Neural cell (in vitro differentiated cells): ENCODE results near the gene SIVA1. TPM values are rescaled to one million over a fixed set of nuclear protein-coding genes. Genes with fewer than 3 reads are reported as not detected.

Experiments used
- H2AFZ ChIP-seq: fragments of 200-600, 300-800 bp; sonication (generic), shearing (Covaris generic); 2 replicates; pipeline ENCODE4 v1.6.0; 2014; ENCODE audit warnings: low read depth, mild to moderate bottlenecking, antibody characterized with exemption, low read length, moderate library complexity
- H3F3A ChIP-seq: fragments of 200-600 bp; shearing (Covaris generic); 2 replicates; pipeline ENCODE4 v1.6.1; 2016; ENCODE audit warnings: mild to moderate bottlenecking, moderate library complexity, mixed read lengths, antibody characterized with exemption, low read length; ENCODE audit not compliant: insufficient read depth, poor library complexity, severe bottlenecking
- H3K27ac ChIP-seq: fragments of 200-600, 300-800 bp; sonication (generic), shearing (Covaris generic); 2 replicates; pipeline ENCODE4 v1.5.1; 2014; ENCODE audit warnings: mild to moderate bottlenecking, low read length, moderate library complexity
- H3K27me3 ChIP-seq: fragments of 300-800, 200-600 bp; sonication (generic), shearing (Covaris generic); 2 replicates; pipeline ENCODE4 v1.6.0; 2014; ENCODE audit warnings: mild to moderate bottlenecking, low read depth, low read length, moderate library complexity; ENCODE audit not compliant: insufficient read depth
- H3K36me3 ChIP-seq: fragments of 300-800, 200-600 bp; sonication (generic), shearing (Covaris generic); 2 replicates; pipeline ENCODE4 v1.5.1; 2014; ENCODE audit warnings: mild to moderate bottlenecking, antibody characterized with exemption, low read length, moderate library complexity; ENCODE audit not compliant: insufficient read depth
- H3K4me2 ChIP-seq: fragments of 300-800, 200-600 bp; sonication (generic), shearing (Covaris generic); 2 replicates; pipeline ENCODE4 v1.6.0; 2014; ENCODE audit warnings: mild to moderate bottlenecking, low read length
- H3K4me3 ChIP-seq: fragments of 300-800, 200-600 bp; sonication (generic), shearing (Covaris generic); 2 replicates; pipeline ENCODE4 v1.5.1; 2014; ENCODE audit warnings: mild to moderate bottlenecking, low read length, moderate library complexity
- H3K79me2 ChIP-seq: fragments of 200-600 bp; shearing (Covaris generic); replicated peaks from 2 replicates; pipeline ENCODE4 v1.6.0; 2014; ENCODE audit warnings: mild to moderate bottlenecking, low read length, moderate library complexity; ENCODE audit not compliant: insufficient read depth
- H3K9ac ChIP-seq: fragments of 300-800, 200-600 bp; sonication (generic), shearing (Covaris generic); 2 replicates; pipeline ENCODE4 v1.6.1; 2016; ENCODE audit warnings: mild to moderate bottlenecking, low read length, mixed read lengths
- H3K9me2 ChIP-seq: fragments of 200-600 bp; shearing (Covaris generic); 2 replicates; pipeline ENCODE4 v1.6.1; 2016; ENCODE audit warnings: mild to moderate bottlenecking, low read length, mixed read lengths; ENCODE audit not compliant: insufficient read depth
- H3K9me3 ChIP-seq: fragments of 200-600, 300-800 bp; sonication (generic), shearing (Covaris generic); 2 replicates; pipeline ENCODE4 v1.6.1; 2016; ENCODE audit warnings: mild to moderate bottlenecking, mixed run types, low read length, moderate library complexity, mixed read lengths
- H4K20me1 ChIP-seq: fragments of 200-600 bp; shearing (Covaris generic); 2 replicates; pipeline ENCODE4 v1.6.1; 2016; ENCODE audit warnings: mild to moderate bottlenecking, mixed run types; ENCODE audit not compliant: insufficient read depth
- CTCF ChIP-seq: fragments of 450-650 bp; IDR thresholded peaks from 2 replicates; pipeline ENCODE4 v1.5.1; 2014; ENCODE audit warnings: antibody characterized with exemption, mild to moderate bottlenecking, moderate library complexity; ENCODE audit not compliant: poor library complexity, severe bottlenecking
- EP300 ChIP-seq: fragments of 450-650 bp; conservative IDR thresholded peaks from 2 replicates; pipeline ENCODE4 v1.6.1; 2014; ENCODE audit warnings: antibody characterized with exemption, mild to moderate bottlenecking, moderate library complexity; ENCODE audit not compliant: poor library complexity, severe bottlenecking
- EZH2 ChIP-seq: fragments of 200-600, 300-800 bp; shearing (Covaris generic), sonication (generic); IDR thresholded peaks from 2 replicates; pipeline ENCODE4 v1.6.1; 2014; ENCODE audit warnings: antibody characterized with exemption, low read length, borderline replicate concordance, mild to moderate bottlenecking; ENCODE audit not compliant: insufficient read depth, poor library complexity, severe bottlenecking
- MXI1 ChIP-seq: fragments of 450-650 bp; conservative IDR thresholded peaks from 2 replicates; pipeline ENCODE4 v1.6.1; 2014; ENCODE audit warnings: antibody characterized with exemption, mild to moderate bottlenecking; ENCODE audit not compliant: poor library complexity, severe bottlenecking
- POLR2AphosphoS5 ChIP-seq: IDR thresholded peaks from 2 replicates; pipeline ENCODE4 v1.6.1; 2012
- RAD21 ChIP-seq: fragments of 450-650 bp; conservative IDR thresholded peaks from 2 replicates; pipeline ENCODE4 v1.6.1; 2014; ENCODE audit warnings: antibody characterized with exemption, mild to moderate bottlenecking, moderate library complexity
- REST ChIP-seq: IDR thresholded peaks from 2 replicates; pipeline ENCODE4 v1.6.1; 2012; ENCODE audit warnings: borderline replicate concordance
- SMC3 ChIP-seq: fragments of 450-650 bp; conservative IDR thresholded peaks from 2 replicates; pipeline ENCODE4 v1.6.1; 2014; ENCODE audit warnings: antibody characterized with exemption, mild to moderate bottlenecking, moderate library complexity; ENCODE audit not compliant: poor library complexity
- TAF1 ChIP-seq: IDR thresholded peaks from 2 replicates; pipeline ENCODE4 v1.6.1; 2012; ENCODE audit warnings: low read depth
- polyA plus RNA-seq: library from polyadenylated mRNA; depleted of rRNA; stranded (reverse); fragments of >200 nt; gene quantifications from 2 replicates; pipeline ENCODE4 v1.2.3, GENCODE V29; 2014

The SIVA1 gene
- polyA plus RNA-seq, 1 donor from 2014 or later: 180 TPM

GRCh38 chr14:104805326-104805678 lies 52.4 kb downstream of the SIVA1 start:
- H3F3A ChIP-seq: no peaks in the 10 kb centered on the region
- no peaks in the 10 kb centered on the region for H3K36me3 ChIP-seq
- no peak overlapping the region for H3K4me3 ChIP-seq
- H3K27ac ChIP-seq: no peak overlapping the region
- no peak overlapping the region for H2AFZ ChIP-seq
- no peaks in the 10 kb centered on the region for H3K9me2 ChIP-seq
- no peak overlapping the region for H3K9ac ChIP-seq
- no peak overlapping the region for H3K4me2 ChIP-seq
- peaks cover 23% of the 10 kb centered on the region for H3K27me3 ChIP-seq
- H4K20me1 ChIP-seq: no peaks in the 10 kb centered on the region
- H3K9me3 ChIP-seq: no peaks in the 10 kb centered on the region
- TF ChIP-seq EP300 (no peak), TAF1 (no peak), REST (no peak), SMC3 (no peak), CTCF (no peak), RAD21 (no peak), POLR2AphosphoS5 (no peak), EZH2 (no peak), MXI1 (no peak)
- no peaks in the 10 kb centered on the region for H3K79me2 ChIP-seq

GRCh38 chr14:104805941-104806624 lies 53.1 kb downstream of the SIVA1 start:
- Histone ChIP-seq H3K4me2 (no peak overlapping the region), H3K9me3 (no peaks in the 10 kb centered on the region), H3K9ac (no peak overlapping the region), H2AFZ (no peak overlapping the region), H3K36me3 (no peaks in the 10 kb centered on the region), H4K20me1 (no peaks in the 10 kb centered on the region), H3K9me2 (no peaks in the 10 kb centered on the region), H3F3A (no peaks in the 10 kb centered on the region), H3K4me3 (no peak overlapping the region), H3K27me3 (peaks cover 19% of the 10 kb centered on the region), H3K27ac (no peak overlapping the region), H3K79me2 (no peaks in the 10 kb centered on the region)
- TF ChIP-seq SMC3 (no peak), TAF1 (no peak), MXI1 (no peak), REST (no peak), EP300 (no peak), CTCF (no peak), RAD21 (no peak), POLR2AphosphoS5 (no peak), EZH2 (no peak)
